Suprapubic skin (tissue), 4 donors: ENCODE results near the gene STX7.

Experiments
- CTCF ChIP-seq, 2 donors: fragments of 200-600 bp in 1 of 2; fragments of 450-650 bp in 1 of 2; sonication (generic) in 1 of 2; IDR thresholded peaks; one replicate each; pipeline ENCODE4 v1.5.1; 2016 to 2019; ENCODE audit warnings: antibody characterized with exemption in 2 of 2, mild to moderate bottlenecking in 1 of 2, moderate library complexity in 1 of 2
- EP300 ChIP-seq: sonication (generic); formaldehyde crosslinking; IDR thresholded peaks from one replicate; pipeline ENCODE4 v1.6.1; 2017; ENCODE audit warnings: antibody characterized with exemption
- POLR2A ChIP-seq, 2 donors: fragments of 450-650 bp; IDR thresholded peaks; one replicate each; pipeline ENCODE4 v1.6.1; 2017; ENCODE audit warnings: antibody characterized with exemption in 2 of 2, mild to moderate bottlenecking in 2 of 2, moderate library complexity in 2 of 2
- POLR2AphosphoS5 ChIP-seq, 3 donors: sonication (generic); formaldehyde crosslinking; IDR thresholded peaks; one replicate each; pipeline ENCODE4 v1.6.1; 2017; ENCODE audit warnings: antibody characterized with exemption in 3 of 3

GRCh38 chr6:132526461-132526860 is 13.5 kb upstream of the STX7 start:
- no peak for TF ChIP-seq CTCF (IDR thresholded peaks at IDR 0.05)
- no peak for TF ChIP-seq POLR2A (IDR thresholded peaks at IDR 0.05)
- TF ChIP-seq EP300, result no peak
- no peak for TF ChIP-seq POLR2AphosphoS5 (IDR thresholded peaks at IDR 0.05)
